IPS-NIHi11 (cell line): ENCODE data around the gene KLHL30.
"Not testable (repeated sequence)": the region's sequence is repeated elsewhere in the genome, so short reads cannot be mapped to it uniquely, and the experiment has no call there.

Experiments used
- DNase-seq: peaks from one replicate; pipeline ENCODE4 v3.0.0; 2012; ENCODE audit warnings: mixed read lengths, low spot score

KLHL30 gene

DNA sequence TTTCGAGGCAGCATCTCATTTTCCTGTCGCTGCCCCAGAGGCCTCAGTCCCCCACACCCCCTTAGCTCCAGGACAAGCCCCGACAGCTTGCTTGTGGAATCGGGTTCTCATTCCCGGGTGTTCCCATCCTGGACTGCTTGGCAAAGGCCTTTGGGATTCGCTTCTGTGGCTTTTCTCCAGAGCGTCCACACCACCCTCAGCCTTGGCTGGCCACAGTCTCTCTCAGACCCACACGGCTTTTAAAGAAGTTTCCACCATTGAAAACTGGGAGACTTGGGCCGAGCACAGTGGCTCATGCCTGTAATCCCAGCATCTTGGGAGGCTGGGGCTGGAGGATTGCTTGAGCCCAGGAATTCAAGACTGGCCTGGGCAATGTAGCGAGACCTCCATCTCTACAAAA, 35.6 kb upstream of the KLHL30 start:
- no peak for DNase-seq

DNA sequence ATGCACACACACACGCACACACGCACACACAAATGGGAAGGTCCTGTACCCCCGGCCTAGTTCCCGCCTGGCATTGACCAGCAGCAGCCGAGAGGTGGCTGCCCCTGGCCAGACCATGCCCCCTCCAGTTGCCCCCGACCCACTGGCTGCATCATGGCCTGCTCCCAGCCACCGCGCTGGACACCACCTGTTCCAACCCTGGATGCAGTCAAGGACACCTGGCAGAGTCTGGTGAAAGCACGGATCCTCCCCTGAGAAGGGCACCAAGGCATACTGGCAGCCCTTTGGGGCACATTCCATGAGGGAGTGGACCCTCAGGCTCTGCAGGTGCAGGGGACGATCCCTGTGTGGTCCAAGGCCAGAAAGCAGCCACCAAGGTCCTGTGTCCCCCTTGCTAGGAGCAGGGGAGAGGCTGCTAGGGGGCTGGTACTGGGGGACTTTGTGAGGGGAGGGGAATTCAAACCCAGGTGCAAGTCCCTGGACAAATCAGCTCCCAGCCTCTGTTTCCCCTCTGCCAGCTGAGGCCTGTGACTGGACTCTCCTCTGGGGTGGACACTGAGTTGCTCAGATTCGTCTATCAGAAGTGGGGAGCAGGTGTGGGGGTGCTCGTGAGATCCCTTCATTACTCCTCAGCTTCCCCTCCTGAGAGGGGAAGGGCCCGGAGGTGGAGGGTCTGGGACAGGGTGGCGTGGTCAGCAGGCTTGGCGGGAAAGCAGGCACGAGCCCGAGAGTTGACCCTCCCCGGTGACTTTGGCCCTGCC, 34.8 kb upstream of the KLHL30 start:
- DNase-seq: no peak

DNA sequence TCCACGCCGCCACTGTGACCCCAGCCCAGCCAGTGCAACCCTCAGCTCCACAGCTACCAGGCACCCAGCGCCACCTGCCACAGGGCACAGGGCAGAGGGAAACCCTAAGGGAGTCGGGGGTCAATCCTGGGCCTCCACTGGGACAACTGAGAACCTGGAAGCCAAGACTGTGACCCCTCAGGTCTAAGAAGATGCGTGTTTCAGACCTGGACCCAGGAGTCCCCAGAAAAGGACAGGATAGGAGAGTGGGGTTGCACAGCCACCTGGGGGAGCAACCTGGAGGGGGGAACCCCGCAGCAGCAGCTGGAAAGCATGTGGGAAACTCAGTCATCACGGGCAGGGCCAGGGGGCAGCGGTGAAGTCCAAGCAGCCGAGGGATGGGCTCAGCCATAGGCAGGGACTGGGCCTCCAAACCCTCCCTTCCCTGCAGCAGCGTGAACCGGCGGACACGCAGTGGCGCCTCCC, 34.2 kb upstream of the KLHL30 start:
- no peak for DNase-seq

DNA sequence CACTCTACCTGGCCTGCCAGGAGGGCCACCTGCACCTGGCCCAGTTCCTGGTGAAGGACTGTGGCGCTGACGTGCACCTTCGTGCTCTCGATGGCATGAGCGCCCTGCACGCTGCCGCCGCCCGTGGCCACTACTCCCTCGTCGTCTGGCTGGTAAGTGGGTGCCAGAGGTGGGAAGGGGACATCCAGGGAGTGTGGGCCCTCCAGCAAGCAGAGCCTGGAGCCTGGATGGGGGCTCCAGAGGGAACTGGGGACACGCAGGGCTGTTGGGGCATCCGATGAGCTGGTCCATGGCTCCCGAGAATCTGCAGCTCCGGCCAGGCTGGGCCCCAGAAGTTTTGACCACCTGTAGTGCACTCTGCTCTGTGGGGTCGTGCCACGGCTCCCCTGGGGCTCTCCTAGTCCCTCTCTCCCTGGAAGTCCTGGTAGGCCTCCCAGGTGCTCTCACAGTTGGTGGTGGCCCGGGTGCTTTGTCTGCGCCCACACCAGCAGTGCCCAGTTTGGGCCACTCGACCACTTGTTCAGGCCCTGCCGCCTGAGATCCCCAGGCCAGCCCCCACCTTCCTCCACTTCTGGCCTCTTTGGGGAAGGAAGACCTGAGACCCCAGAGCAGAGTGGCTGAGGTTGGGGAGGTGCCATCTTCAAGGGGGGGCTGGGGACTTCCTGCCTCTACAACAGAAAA, 33.6 kb upstream of the KLHL30 start:
- no peak for DNase-seq

DNA sequence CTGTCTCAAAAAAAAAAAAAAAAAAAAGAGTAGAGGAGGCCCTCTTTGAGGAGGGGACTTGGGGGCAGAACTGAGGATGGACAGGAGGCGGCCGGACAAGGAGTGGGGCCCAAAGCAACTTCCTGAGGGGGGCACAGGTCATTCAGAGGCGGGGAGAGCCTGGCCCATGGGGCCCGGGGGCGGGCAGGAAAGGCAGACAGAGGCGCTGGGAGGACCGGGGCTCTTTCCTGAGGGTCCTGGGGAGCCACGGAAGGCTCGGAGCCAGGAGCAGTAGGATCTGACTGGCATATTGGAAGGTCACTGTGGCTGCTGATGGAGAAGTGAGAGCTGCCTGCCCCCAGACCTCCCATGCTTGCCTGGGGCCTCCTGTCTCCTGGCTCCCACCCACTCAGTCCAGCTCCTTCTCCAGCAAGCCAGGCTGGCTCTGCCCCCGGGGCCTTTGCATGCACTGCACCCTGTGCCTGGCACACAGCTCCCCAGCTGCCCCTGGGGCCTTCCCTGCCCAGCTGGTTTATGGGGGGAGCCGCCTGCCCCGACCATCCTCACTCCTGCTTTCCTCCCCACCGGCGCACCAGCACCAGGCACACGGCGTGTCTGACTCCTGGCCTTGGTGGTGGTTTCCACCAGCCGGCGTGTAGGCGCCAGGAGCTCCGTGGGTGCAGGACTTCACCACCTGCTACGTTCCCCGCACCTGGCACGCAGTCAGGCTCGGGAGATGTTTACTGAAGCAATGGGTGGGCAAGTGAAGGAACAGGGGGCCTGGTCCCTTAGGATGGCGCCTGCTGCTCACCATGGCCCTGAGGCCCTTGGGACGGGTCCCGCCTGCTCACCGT, 32.7 kb upstream of the KLHL30 start:
- peak; percentile 4 for DNase-seq

DNA sequence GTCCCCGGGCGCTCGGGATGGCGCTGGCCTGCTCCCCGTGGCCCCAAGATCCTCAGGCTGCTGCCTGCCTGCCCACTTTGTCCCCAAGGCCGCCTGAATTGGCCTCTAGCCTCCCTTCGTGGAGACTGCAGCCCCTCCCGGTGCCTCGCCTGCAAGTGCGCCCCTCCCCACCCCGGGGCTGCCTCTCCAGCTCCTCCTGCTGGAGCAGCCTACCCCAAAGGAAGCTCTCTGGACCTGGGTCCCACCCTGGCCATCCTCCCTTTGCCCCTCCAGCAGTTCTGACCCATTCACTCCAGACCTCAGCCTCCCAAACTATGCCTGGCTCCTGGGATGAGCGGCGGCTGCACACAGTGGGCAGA, 32.1 kb upstream of the KLHL30 start:
- DNase-seq: peak; percentile 73

DNA sequence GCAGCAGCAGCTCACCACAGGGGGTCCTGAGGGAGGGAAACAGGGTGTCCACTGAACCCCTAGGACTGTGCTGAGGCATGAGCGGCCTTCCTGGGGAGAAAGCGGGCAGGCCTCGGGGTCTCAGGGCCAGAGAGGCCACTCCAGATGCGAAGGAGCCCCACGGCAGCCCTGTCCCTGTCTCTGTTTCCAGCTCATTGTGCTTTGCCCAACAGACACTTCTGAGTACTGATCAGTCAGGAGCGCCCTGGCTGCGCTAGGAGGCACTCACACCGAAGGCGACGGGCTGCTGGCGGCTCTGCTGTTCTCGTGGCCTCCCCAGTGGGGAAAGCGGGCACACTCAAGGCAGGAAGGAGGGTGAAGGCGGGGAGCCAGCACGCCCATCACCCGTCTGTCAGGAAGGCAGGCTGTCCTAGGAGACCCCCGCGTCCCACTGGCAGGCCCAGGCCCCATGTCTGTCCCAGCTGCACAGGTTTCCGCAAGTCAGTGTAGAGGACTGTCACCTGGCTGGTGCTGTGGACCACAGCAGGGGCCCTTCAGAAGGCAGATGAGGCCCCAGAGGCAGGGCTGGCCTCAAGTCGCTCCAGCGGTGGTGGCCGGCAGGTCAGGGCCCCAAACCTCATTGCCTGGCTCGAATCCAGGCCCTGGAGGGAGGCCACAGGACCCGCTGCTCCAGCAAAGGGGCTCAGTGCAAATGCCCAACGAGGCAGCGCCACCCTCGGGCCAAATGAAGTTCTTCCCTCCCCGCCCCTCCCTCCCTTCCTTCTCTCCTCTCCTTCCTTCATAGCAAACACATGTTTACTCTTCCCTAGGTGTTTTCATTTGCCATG, 31.6 kb upstream of the KLHL30 start:
- DNase-seq: peak; percentile 62

DNA sequence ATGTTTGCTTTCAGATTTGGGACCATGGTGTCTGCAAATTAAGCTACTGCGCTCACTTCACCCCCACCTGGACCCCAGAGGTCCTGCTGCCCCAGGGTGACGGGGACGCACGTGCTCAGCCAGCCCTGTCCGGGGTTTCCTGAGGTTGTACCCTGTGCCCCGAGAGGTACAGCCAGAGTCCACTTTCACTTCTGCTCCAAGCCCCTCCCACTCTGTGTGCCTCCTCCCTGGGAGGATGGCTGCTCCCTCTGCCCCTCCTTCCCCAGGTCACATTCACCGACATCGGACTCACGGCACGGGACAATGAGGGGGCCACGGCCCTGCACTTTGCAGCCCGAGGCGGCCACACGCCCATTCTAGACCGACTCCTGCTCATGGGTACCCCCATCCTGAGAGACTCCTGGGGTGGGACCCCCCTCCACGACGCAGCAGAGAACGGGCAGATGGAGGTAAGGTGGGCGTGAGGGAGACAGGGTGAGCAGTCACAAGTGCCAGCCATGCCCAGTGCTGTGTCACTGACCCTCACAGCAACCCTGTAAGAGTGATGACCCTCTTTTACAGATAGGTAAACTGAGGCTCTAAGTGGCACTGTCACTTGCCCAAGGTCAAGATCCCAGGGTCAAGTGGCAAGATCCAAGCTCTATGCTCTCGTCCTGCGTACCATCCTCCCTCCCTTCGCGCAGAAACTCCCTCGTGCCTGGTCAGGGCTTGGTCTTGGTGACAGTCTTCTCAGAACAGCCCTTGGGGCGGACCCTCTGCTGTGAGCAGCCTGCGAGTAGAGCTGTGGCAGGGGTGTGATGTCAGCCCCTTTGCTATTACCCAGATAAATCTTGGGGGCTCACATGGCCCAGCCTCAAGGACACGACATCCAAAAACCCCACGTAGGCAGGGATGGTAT, 30.7 kb upstream of the KLHL30 start:
- peak; percentile 27 for DNase-seq

DNA sequence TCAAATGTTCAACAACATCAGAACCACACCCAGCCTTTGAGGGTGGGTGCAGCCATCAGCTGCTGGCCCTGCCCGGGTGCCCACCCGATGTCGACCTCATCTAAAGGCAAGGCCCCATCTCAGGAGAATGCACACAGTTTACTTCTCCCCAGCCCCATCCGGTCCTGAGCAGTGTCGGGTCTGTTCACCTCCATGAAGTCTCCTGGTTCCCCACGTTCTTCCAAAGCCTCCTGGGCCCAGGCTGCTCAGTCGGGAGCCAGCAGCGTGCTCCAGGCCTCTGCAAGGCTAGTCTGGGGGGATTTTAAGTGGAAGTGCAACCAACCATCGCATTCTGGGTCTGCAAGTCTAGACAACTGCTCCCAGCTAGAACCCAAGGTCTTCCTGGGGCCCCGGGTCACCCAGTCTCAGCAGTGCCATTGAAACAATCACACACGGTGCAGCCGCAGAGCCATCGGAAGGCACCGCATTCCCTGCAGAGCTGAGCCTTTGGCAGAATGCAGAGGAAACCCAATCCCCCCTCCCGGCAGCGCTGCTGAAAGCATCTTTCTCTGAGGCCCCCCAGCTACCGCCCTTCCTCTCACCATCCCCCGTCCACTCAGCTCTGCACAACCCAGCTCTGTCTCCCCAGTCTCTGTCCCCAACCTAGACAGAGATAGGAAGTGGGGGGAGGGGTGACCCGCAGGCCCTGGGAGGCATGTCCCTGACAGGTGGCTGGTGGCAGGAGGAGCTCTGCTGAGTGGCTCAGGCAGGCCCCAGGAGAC, 29.9 kb upstream of the KLHL30 start:
- DNase-seq: peak; percentile 43

DNA sequence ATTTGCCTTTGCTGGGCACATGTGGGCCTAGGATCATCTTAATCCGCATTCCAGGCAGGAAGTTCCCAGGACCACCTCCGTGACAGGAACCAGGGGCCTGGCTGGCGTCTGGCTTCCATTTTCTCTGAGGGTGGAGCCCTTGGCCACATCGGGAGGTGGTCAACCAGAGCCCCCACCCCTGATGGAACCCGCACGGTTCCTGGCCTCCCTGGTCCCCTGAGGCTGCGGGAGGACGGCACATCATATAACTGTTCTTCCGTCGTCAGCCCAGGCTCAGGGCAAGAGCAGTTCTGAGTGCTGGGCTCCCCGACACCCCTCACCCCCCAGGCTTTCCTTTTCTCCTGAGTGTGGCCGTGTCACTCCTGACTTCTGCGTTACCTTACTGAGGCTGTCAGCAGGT, 24.9 kb upstream of the KLHL30 start:
- no peak for DNase-seq

DNA sequence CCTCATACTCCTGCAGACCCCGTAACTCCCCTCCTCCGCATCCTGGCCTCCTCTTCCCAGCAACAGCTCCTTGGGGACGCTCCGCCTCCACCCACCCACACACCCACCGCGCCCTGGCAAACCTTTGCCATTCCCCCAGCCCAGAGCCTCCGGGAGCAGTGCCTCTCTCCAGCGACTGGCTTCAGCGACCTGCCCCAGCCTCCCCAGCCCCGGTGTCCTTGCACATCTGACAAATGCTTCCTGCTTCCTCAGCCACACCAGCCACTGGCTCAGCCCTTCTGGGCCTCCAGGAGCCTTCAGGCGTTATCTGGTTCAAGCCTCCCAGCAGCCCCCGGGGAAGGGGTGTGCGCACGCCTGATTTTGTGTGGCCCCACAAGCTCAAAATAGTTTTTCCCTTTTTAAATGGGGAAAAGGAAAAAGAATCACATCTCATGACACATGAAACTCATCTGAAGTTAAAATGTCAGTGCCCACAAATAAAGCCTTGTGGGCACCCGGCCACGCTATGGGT, 24.1 kb upstream of the KLHL30 start:
- DNase-seq: no peak

DNA sequence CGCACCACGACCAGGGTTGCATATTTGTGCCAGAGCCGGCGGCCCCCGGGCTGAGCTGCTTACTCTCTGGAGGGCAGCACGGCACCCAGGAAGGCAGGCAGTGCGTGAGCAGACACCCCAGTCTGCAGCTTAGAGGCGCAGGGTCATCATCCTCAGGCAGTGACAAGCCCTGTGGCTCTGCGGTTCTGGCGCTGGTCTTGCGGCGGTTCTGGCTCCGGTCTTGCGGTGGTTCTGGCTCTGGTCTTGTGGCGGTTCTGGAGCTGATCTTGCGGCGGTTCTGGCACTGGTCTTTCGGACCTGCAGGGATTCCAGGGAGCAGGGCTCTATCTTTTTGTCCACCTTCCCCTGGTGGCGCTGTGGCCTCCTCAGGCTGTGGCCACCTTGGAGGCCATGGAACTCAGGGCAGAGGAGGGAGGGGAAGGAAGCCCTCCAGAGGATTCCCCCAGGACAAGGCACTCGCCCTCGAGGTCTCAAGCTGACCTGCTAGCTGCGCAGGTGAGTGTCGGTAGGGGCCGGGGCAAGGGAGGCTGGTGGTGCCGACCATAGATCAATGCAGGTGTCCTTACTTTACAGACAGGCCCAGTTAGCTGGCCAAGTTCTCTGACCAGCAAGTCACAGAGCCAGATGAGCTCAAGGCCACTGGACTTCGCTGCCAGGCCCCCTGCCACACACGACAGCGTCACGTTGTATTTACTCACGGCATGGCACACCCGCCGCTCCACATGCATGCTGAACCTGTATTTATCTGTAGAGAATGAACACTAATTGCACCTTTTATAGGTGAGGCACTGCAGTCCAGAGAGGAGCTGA, 23.4 kb upstream of the KLHL30 start:
- DNase-seq: no peak

DNA sequence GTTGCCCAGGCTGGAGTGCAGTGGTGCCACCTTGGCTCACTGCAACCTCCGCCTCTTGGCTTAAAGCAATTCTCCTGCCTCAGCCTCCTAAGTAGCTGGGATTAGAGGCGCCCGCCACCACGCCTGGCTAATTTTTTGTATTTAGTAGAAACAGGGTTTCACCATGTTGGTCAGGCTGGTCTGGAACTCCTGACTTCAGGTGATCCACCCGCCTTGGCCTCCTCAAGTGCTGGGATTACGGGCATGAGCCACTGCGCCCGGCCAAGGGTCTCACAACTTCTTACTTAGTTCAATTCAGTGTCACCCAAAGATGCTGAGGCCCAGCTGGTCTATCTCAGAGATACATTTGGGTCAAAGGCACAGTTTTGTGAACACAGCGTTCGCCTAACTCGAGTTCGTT, 22.8 kb upstream of the KLHL30 start:
- not testable (repeated sequence) for DNase-seq

DNA sequence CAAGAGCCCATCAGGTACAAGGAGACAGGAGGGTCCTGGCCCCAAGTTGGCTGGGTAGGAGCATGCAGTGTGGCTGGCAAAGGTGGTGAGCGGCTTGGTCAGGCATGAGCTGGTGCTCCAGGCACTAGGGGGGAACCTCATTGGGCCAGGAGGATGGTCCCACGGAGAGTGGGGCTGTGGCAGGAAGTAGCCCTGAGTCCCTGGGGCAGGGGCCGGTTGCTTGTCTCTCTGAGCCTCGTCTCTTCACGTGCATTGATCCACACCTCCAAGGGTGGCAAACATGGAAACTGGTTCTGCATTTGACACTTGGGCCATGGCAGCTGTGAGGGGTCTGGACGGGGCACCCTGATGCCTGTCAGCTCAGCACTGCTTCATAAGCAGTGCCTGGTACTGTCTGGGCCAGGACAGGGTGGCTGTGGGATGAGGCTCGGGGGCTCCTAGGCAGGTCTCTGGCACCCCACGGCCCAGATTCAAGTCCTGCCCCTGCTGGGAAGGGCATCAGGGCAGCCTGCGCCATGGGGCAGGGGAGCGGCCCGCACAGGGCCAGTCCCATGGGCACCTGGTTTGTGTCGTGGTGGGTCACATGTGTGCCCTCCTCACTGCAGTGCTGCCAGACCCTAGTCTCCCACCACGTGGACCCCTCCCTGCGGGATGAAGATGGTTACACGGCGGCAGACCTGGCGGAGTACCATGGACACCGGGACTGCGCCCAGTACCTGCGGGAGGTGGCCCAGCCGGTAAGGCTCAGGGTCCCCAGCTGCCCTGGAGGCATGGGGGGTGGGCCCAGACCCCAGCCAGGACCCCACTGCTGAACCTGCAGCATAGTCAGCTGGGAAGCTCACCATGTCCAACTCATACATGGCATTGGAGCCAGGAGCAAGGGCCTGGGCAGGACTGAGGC, 21.9 kb upstream of the KLHL30 start:
- DNase-seq: no peak

DNA sequence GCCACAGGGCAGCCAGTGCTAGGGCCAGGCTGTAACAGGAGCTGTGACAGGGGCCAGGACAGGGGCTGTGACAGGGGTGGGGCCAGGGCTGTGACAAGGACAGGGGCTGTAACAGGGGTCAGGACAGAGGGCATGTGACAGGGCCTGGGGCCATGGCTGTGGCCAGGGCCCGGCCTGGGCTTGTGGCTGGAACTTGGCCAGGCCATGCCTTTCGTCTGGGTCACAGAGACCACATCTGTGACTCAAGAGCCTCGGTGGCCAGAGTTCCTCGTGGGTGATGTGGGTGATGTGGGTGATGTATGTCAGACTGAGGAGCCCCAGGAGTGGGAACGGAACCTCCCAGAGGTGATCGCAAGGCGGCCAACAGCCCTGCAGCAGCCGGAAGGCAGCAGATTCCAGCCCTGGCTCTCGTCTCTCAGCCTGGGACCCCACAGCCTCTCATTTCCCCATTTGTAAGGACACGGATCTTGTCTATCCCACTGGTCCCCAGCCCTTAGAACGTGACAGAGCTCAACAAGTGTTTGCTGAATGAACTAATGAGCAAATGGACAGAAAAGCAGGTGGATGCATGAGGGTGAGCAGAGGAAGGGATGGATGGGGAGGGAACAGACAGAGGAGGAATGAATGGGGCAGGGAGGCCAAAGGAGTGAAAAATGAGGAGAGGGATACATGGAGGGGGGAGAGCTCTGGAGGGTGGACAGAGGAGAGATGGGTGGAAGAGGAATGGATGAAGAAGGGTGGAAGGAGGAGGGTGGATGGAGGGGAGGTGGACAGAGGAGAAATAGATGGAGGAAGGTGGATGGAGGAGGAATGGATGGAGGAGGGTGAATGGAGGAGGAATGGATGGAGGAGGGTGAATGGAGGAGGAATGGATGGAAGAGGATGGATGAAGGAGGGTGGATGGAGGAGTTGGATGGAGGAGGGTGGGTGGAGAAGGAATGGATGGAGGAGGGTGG, 21.0 kb upstream of the KLHL30 start:
- DNase-seq: no peak

DNA sequence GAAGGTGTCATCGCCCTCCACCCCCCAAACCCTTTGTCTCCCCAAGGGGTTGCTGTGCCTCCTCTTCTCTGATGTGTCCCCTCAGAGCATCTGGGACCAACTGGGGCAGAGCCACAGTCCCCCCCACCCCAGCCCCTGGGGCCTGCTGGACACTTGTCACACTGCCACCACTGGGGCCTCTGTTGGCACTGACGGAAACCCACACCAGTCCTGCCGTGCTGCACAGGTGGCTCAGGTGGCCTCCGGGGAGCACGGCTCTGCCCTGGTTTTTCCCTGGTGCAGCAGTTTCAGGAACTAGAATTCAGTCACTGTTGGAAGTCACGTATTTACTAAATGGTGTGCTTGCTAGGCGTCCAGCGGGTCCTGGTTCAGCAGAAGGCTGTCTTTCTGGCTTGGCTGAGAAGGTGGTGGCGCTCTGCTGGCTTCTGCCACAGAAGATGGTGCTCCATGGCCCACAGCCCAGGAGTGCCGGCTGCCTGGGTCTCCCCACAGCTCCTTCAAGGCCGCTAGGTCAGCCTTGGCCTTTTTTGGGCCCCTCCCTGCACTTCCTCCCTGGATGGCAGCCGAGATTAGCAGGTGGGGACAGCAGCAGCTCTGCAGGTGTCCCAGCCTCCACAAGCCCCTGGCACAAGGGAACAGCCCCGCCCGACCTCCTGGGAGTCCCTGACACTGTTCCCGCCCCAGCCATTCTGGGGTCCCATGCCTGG, 18.6 kb upstream of the KLHL30 start:
- no peak for DNase-seq
